BJ (cell line): ENCODE measurements around the gene C18orf32. TPM values are rescaled to one million over a fixed set of nuclear protein-coding genes. Genes with fewer than 3 reads are reported as not detected.
"Not testable (repeated sequence)": the region's sequence is repeated elsewhere in the genome, so short reads cannot be mapped to it uniquely, and the experiment has no call there.

Source experiments
- CTCF ChIA-PET: fragments of 350-600 bp; formaldehyde crosslinking; extraction: SDS; loops from one replicate; lab custom pipeline; 2021; ENCODE audit warnings: antibody characterized with exemption, inconsistent platforms; lab: Yijun Ruan, JAX
- POLR2A ChIA-PET: fragments of 300-600 bp; sonication (Branson Sonifier 250); formaldehyde crosslinking; extraction: SDS; loops from one replicate; lab custom pipeline; 2021; ENCODE audit warnings: antibody characterized with exemption; lab: Charles Lee
- DNase-seq: peaks from one replicate; pipeline ENCODE4 v3.0.0-alpha.2; 2011; ENCODE audit warnings: low read depth
- H3K27me3 ChIP-seq: 2 replicates; pipeline ENCODE4 v1.6.0; 2011; ENCODE audit warnings: low read length; ENCODE audit not compliant: control insufficient read depth, insufficient read depth
- H3K36me3 ChIP-seq: 2 replicates; pipeline ENCODE4 v1.5.1; 2011; ENCODE audit warnings: low read length; ENCODE audit not compliant: control insufficient read depth, insufficient read depth
- H3K4me3 ChIP-seq: 2 replicates; pipeline ENCODE4 v1.5.1; 2011; ENCODE audit warnings: low read depth, mild to moderate bottlenecking, control low read depth, low read length
- polyA plus RNA-seq: library from polyadenylated mRNA; depleted of rRNA; stranded (reverse); fragments of >200 nt; gene quantifications from 2 replicates; pipeline ENCODE4 v1.2.3, GENCODE V29; 2011
- TF ChIP-seq, protein P1 (sequence below): IDR thresholded peaks from 2 replicates; pipeline ENCODE4 v1.5.1; 2011; ENCODE audit warnings: low read depth, mild to moderate bottlenecking, control low read depth, inconsistent platforms, low read length, moderate library complexity; ENCODE audit not compliant: insufficient read depth

The C18orf32 gene
- polyA plus RNA-seq, 1 experiment = 9.4 TPM

DNA sequence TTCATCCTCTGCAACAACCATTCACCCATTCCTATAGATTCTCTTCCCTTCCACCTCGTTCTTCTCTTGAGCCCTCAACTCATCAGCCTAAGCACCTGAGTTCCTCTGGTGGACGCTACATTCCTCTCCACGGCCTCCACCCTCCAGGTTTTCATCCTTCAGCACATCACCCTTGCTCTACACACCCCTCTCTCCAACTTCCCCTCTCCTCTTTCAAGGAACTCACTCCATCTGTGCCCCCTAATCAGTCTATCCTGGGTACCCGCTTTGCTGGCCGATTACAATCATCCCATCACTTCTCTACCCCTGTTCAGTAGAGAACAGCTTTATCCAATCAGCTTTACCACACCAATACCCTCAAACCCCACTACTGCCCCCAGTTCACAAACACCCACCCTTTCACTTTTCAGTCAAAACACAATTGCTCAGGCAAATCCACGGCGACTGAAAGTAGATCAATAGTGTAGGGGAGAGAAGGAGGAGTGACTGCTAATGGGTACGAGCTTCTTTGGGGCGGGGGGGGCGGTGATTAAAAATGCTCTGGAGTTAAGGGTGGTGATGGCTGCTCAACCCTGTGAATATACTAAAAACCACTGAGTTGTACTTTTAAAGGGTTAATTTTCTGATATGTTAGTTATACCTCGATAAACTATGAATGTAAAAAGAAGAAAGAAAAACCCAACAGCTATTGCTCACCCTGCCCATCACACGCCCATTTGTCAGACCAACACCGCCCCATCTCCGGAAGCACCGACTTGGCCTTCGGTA is 27.4 kb downstream of the C18orf32 start:
- Histone ChIP-seq H3K36me3 (no peaks in the 10 kb centered on the region), H3K4me3 (peak overlapping the region; percentile 99), H3K27me3 (no peaks in the 10 kb centered on the region)
- TF ChIP-seq, protein P1, sequence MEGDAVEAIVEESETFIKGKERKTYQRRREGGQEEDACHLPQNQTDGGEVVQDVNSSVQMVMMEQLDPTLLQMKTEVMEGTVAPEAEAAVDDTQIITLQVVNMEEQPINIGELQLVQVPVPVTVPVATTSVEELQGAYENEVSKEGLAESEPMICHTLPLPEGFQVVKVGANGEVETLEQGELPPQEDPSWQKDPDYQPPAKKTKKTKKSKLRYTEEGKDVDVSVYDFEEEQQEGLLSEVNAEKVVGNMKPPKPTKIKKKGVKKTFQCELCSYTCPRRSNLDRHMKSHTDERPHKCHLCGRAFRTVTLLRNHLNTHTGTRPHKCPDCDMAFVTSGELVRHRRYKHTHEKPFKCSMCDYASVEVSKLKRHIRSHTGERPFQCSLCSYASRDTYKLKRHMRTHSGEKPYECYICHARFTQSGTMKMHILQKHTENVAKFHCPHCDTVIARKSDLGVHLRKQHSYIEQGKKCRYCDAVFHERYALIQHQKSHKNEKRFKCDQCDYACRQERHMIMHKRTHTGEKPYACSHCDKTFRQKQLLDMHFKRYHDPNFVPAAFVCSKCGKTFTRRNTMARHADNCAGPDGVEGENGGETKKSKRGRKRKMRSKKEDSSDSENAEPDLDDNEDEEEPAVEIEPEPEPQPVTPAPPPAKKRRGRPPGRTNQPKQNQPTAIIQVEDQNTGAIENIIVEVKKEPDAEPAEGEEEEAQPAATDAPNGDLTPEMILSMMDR = no peak
- POLR2A ChIA-PET = interaction anchor here (0.6 kb wide), 1 partner anchor 351 kb away, joined by 5 read pairs; no protein-coding TSS in a partner anchor
- CTCF ChIA-PET = interaction anchor here (0.8 to 1.6 kb wide), 4 partner anchors 9 to 920 kb away, joined by 3 to 5 read pairs (median 4); no protein-coding TSS in a partner anchor
- DNase-seq = no peak

DNA sequence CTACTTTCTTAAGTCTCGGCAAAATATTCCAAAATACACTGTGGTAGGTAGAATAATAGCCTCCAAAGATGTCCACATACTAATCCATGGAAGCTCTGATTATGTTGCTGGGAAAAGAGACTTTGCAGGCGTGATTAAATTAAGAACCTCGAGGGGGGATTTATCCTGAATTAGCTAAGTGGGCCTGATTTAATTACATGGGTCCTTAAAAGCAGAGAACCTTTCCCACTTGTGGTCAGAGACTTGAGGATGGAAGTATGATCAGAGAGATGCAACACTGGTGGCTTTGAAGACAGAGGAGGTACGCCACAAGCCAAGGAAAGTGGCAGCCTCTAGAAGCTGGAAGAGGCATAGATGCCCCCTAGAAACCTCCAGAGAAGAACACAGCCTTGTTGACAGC is 29.4 kb downstream of the C18orf32 start:
- DNase-seq = no peak
- Histone ChIP-seq H3K27me3 (no peaks in the 10 kb centered on the region), H3K36me3 (no peaks in the 10 kb centered on the region), H3K4me3 (no peak overlapping the region)
- CTCF ChIA-PET = interaction anchor here (0.6 to 2.4 kb wide), 3 partner anchors 9 to 77 kb away, joined by 3 to 9 read pairs (median 3); no protein-coding TSS in a partner anchor
- TF ChIP-seq, protein P1 = no peak
- POLR2A ChIA-PET = no interaction called here

DNA sequence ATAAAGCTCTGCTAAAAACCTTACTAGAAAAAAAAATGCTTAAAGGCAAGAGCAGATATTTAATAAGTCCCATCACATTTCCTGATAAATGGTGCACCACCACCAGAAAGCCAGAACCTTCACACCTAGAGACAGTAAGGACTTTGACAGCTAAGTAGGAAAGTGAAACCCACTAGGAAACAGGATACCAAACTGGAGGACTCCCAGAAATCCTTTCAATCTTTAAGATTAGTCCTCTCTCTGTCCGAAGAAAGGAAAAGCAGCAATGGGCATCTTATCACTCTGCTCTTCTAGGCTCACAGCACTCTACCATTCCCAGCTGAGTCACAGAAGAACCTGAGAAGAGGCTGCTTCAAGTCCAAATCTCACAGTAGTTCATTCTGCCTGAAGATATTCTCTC is 30.2 kb downstream of the C18orf32 start:
- no peaks in the 10 kb centered on the region for H3K36me3 ChIP-seq
- ChIA-PET POLR2A (no interaction called here), CTCF (interaction anchor here (0.6 to 2.4 kb wide), 3 partner anchors 8 to 1002 kb away, joined by 3 to 9 read pairs (median 3); no protein-coding TSS in a partner anchor)
- DNase-seq = no peak
- H3K27me3 ChIP-seq = no peaks in the 10 kb centered on the region
- TF ChIP-seq, protein P1 = no peak
- H3K4me3 ChIP-seq = no peak overlapping the region

DNA sequence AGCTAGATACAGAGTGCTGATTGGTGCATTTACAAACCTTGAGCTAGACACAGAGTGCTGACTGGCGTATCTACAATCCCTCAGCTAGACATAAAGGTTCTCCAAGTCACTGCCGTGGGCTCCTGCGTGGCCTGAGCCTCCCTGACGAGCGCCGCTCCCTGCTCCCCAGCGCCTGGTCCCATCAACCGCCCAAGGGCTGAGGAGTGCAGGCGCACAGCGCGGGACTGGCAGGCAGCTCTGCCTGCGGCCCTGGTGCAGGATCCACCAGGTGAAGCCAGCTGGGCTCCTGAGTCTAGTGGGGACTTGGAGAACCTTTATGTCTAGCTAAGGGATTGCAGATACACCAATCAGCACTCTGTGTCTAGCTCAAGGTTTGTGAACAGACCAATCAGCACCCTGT is 34.5 kb downstream of the C18orf32 start:
- CTCF ChIA-PET = interaction anchor here (1.1 kb wide), 1 partner anchor 14 kb away, joined by 4 read pairs; no protein-coding TSS in a partner anchor
- H3K27me3 ChIP-seq, DNase-seq, H3K36me3 ChIP-seq, H3K4me3 ChIP-seq: not testable (repeated sequence)
- POLR2A ChIA-PET = interaction anchor here (0.5 kb wide), 1 partner anchor 26 kb away, joined by 4 read pairs; no protein-coding TSS in a partner anchor

DNA sequence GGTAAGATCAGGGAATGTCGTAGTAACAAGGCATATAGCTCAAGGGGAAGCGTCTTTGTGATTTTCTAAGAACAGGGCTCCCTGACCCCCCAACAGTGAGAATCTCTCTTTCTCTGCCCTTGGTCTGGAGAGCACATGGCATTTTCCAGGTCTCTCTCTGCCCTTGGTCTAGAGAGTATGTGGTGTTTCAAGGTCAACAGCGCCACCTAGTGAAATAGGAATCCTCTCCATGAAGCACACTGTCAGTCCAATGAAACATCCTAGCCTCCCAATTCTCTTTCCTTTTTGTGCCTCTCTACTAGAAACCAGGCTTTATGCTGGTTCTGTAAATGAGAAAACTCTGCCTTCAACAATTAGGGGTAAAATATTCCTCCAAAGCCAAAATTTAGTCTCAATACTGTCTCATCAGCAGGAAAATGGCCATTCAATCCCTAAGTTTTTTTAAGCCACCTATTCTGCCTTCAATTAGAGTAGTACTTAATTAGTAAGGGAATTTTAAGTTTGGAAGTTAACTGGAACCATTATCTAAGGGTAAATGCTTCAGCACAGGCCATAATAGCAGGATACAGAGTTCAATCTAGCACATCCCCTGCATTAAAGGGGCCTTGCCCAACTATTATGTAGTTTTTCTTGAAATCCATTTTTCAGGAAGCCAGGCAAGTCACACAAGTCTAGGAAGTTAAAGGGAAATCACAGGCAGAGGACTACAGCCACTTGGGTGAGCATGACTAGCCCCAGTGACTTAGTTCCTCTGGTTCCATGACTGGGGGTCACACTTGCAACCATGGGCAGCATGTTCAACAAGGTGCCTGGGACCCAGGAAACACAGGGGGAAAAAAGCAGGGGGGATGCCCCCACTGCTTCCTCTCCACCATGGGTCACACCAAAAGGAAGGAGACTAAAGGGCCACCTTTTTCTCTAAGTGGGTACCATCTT is 39.0 kb downstream of the C18orf32 start:
- no peak for DNase-seq
- POLR2A ChIA-PET = no interaction called here
- CTCF ChIA-PET = interaction anchor here (0.9 to 1.9 kb wide), 9 partner anchors 9 to 699 kb away, joined by 3 to 9 read pairs (median 3); no protein-coding TSS in a partner anchor
- TF ChIP-seq, protein P1 = peak; percentile 57
- Histone ChIP-seq H3K27me3 (no peaks in the 10 kb centered on the region), H3K36me3 (no peaks in the 10 kb centered on the region), H3K4me3 (no peak overlapping the region)
